Lower leg skin (tissue), 3 donors: ENCODE measurements around the gene CSTB.

Source experiments
- POLR2A ChIP-seq, 2 donors: fragments of 450-650 bp; IDR thresholded peaks; one replicate each; pipeline ENCODE4 v1.6.1; 2016 to 2017; ENCODE audit warnings: antibody characterized with exemption in 2 of 2, mild to moderate bottlenecking in 1 of 2, moderate library complexity in 1 of 2
- TF ChIP-seq, protein P1 (sequence below), 3 donors: fragments of 450-650 bp; IDR thresholded peaks; one replicate each; pipeline ENCODE4 v1.5.1; 2016; ENCODE audit warnings: antibody characterized with exemption in 3 of 3, mild to moderate bottlenecking in 3 of 3, moderate library complexity in 2 of 3

GRCh38 chr21:43766734-43767497 lies 9.2 kb downstream of the CSTB start:
- no peak for TF ChIP-seq POLR2A (IDR thresholded peaks at IDR 0.05)
- TF ChIP-seq, protein P1, sequence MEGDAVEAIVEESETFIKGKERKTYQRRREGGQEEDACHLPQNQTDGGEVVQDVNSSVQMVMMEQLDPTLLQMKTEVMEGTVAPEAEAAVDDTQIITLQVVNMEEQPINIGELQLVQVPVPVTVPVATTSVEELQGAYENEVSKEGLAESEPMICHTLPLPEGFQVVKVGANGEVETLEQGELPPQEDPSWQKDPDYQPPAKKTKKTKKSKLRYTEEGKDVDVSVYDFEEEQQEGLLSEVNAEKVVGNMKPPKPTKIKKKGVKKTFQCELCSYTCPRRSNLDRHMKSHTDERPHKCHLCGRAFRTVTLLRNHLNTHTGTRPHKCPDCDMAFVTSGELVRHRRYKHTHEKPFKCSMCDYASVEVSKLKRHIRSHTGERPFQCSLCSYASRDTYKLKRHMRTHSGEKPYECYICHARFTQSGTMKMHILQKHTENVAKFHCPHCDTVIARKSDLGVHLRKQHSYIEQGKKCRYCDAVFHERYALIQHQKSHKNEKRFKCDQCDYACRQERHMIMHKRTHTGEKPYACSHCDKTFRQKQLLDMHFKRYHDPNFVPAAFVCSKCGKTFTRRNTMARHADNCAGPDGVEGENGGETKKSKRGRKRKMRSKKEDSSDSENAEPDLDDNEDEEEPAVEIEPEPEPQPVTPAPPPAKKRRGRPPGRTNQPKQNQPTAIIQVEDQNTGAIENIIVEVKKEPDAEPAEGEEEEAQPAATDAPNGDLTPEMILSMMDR (IDR thresholded peaks at IDR 0.05), result no peak
